Neural cell (in vitro differentiated cells): ENCODE results near the gene UCK1.

Experiments used
- CTCF ChIP-seq: fragments of 450-650 bp; IDR thresholded peaks from 2 replicates; pipeline ENCODE4 v1.5.1; 2014; ENCODE audit warnings: antibody characterized with exemption, mild to moderate bottlenecking, moderate library complexity; ENCODE audit not compliant: poor library complexity, severe bottlenecking
- EZH2 ChIP-seq: fragments of 200-600, 300-800 bp; shearing (Covaris generic), sonication (generic); IDR thresholded peaks from 2 replicates; pipeline ENCODE4 v1.6.1; 2014; ENCODE audit warnings: antibody characterized with exemption, low read length, borderline replicate concordance, mild to moderate bottlenecking; ENCODE audit not compliant: insufficient read depth, poor library complexity, severe bottlenecking
- POLR2AphosphoS5 ChIP-seq: IDR thresholded peaks from 2 replicates; pipeline ENCODE4 v1.6.1; 2012
- REST ChIP-seq: IDR thresholded peaks from 2 replicates; pipeline ENCODE4 v1.6.1; 2012; ENCODE audit warnings: borderline replicate concordance
- SMC3 ChIP-seq: fragments of 450-650 bp; conservative IDR thresholded peaks from 2 replicates; pipeline ENCODE4 v1.6.1; 2014; ENCODE audit warnings: antibody characterized with exemption, mild to moderate bottlenecking, moderate library complexity; ENCODE audit not compliant: poor library complexity
- TAF1 ChIP-seq: IDR thresholded peaks from 2 replicates; pipeline ENCODE4 v1.6.1; 2012; ENCODE audit warnings: low read depth

- TF ChIP-seq POLR2AphosphoS5 (no peak), CTCF (no peak), SMC3 (no peak), EZH2 (no peak), REST (no peak), TAF1 (no peak)
These were observed 53.1 kb downstream of the UCK1 start for GRCh38 chr9:131477816-131478419.
